HG03060 (cell line): ENCODE results near the gene ZNF668.
"Not testable (repeated sequence)": the region's sequence is repeated elsewhere in the genome, so short reads cannot be mapped to it uniquely, and the experiment has no call there.

Experiments used
- ATAC-seq: cut with Tn5 transposase; IDR thresholded peaks from one replicate; pipeline ENCODE4 v1.9.1; 2021; ENCODE audit warnings: low read depth, moderate number of reproducible peaks; ENCODE audit not compliant: unreplicated experiment

The ZNF668 gene

DNA sequence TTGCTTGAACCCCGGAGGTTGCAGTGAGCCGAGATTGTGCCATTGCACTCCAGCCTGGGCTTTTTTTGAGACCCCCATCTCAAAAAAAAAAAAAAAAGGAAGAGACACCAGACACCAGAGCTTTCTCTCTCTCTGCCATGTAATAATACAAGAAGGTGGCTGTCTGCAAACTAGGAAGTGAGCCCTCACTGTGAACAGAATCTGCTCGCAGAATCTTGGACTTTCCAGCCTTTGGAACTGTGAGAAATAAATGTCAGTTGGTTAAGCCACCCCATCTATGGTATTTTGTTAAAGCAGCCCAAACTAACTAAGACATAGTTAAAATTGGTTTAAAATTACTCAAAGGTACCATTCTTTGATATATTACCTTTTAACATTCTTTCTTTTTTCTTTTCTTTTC is 53.5 kb downstream of the ZNF668 start:
- ATAC-seq, result no peak

DNA sequence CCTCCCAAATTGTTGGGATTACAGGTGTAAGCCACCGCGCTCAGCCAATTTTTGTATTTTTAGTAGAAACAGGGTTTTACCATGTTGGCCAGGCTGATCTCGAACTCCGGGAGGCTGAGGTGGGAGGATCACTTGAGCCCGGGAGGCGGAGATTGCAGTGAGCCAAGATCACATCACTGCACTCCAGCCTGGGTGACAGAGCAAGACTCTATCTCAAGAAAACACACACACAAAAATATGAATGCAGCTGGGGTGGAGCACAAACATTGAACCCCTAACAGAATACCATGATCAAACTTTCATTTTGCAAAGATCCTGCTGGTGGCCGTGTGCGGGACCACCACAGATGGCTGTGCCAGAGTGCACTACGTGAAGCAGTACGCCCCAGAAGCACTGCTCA is 56.3 kb downstream of the ZNF668 start:
- ATAC-seq, result not testable (repeated sequence)

DNA sequence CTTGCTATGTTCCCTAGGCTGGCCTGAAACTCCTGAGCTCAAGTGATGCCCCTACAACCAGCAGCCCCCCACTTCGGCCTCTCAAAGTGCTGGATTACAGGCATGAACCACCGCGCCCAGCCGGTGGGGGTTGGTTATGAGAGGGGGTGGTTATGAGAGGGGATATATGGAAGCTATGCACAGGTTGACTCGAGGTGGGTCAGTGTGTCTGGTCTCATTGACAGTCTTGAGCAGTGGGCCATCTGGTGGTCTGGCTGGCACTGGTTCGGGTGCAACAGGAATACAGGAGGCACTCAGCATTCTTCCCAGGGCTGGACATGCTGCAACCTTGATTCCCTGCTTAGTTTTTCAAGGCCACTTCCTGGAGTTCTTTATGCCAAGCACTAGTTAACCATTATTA is 58.0 kb downstream of the ZNF668 start:
- ATAC-seq, result no peak

DNA sequence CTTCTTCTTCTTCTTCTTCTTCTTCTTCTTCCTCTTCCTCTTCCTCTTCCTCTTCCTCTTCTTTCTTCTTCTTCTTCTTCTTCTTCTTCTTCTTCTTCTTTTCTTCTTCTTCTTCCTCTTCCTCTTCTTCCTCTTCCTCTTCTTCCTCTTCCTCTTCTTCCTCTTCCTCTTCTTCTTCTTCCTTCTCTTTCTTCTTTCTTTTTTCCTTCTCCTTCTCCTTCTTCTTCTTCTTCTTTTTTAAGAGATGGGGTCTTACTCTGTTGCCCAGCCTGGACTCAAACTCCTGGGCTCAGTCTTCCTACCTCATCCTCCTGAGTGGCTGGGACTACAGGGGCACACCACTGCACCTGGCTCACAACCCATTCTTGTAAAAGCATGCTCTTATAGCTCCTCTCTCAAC is 60.7 kb downstream of the ZNF668 start:
- ATAC-seq, result not testable (repeated sequence)

DNA sequence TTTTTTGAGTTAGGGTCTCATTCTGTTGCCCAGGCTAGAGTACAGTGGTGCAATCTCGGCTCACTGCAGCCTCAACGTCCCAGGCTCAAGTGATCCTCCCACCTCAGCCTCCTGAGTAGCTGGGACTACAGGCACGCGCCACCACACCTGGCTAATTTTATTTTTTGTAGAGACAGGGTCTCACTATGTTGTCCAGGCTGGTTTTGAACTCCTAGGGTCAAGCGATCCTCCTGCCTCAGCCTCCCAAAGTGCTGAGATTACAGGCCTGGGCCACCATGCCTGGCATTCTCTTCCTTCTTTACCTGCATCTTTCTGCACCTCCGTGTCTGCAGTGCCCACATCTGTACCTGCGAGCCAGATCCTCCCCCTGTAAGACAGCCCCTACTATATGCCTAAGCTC is 62.2 kb downstream of the ZNF668 start:
- not testable (repeated sequence) for ATAC-seq
